GM12875 (cell line): ENCODE measurements around the gene VILL.
"Not testable (repeated sequence)": the region's sequence is repeated elsewhere in the genome, so short reads cannot be mapped to it uniquely, and the experiment has no call there.

Experiments
- H3K4me3 ChIP-seq: one replicate; pipeline ENCODE4 v1.5.1; 2011; ENCODE audit warnings: low read depth, low read length, control low read depth
- CTCF ChIP-seq: IDR thresholded peaks from 2 replicates; pipeline ENCODE4 v1.5.1; 2011; ENCODE audit warnings: low read depth, mild to moderate bottlenecking, control low read depth, inconsistent platforms, low read length, moderate library complexity, borderline replicate concordance; ENCODE audit not compliant: insufficient read depth

VILL gene

GRCh38 chr3:38047896-38048295 is 57.3 kb downstream of the VILL start:
- no peak for TF ChIP-seq CTCF
- no peak overlapping the region for H3K4me3 ChIP-seq

GRCh38 chr3:38049358-38050126 is 59.0 kb downstream of the VILL start:
- no peak overlapping the region for H3K4me3 ChIP-seq
- no peak for TF ChIP-seq CTCF

GRCh38 chr3:38051131-38051530 is 60.5 kb downstream of the VILL start:
- H3K4me3 ChIP-seq = no peak overlapping the region
- no peak for TF ChIP-seq CTCF

- H3K4me3 ChIP-seq = not testable (repeated sequence)
These were observed 62.7 kb downstream of the VILL start for GRCh38 chr3:38053286-38053685.

GRCh38 chr3:38053813-38054498 is 63.4 kb downstream of the VILL start:
- not testable (repeated sequence) for H3K4me3 ChIP-seq

GRCh38 chr3:38054499-38055001 is 64.0 kb downstream of the VILL start:
- TF ChIP-seq CTCF = no peak
- H3K4me3 ChIP-seq = no peak overlapping the region
